Stimulated activated CD8-positive, alpha-beta memory T cell treated with anti-CD3 and anti-CD28 coated beads, Interleukin-7, amount 100 ng/mL, for 1 hour (primary cell): Measurements from ENCODE around the gene TMEM163.

Experiments used
- DNase-seq, 2 donors: peaks; one replicate each; pipeline ENCODE4 v3.0.0-alpha.2; 2020; ENCODE audit warnings: low read depth in 2 of 2

The TMEM163 gene

DNA sequence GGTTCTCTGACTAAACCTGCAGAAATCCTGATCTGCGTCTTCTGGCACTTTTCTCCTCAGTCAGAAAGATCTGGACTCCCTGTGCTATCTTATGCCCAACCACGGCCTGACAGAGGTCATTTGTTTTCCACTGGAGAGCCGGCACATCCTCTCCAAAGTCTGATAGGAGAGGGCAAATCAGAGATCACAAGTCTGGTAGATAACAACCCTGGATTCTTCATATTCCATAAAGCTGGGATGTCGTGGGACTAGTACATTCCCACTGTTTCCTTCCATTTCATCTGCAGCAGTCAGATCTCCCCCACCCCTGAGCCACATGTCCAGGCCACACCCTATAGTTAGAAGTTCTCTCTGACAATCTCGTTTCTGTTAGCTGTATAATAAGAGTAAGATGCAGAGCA lies 308.0 kb downstream of the TMEM163 start:
- no peak for DNase-seq

DNA sequence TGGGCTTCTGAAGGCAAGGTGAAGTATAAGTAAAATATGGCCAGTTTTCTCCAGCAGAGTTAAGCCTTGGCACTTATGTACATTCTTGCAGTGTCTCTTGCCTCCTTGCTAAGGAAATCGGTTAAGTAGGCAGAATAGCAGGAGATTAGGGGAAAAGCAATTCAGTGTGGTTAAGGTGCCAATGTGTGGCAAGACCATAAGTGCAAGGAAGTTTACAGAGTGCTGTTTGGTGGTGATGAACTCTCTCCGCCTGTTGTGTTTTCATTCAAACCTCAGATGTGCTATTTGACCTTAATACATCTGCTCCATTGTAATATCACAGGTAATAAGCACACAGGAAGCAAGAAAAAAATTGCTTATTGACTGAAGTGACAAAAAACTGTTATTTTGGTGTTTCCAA lies 308.8 kb downstream of the TMEM163 start:
- no peak for DNase-seq

DNA sequence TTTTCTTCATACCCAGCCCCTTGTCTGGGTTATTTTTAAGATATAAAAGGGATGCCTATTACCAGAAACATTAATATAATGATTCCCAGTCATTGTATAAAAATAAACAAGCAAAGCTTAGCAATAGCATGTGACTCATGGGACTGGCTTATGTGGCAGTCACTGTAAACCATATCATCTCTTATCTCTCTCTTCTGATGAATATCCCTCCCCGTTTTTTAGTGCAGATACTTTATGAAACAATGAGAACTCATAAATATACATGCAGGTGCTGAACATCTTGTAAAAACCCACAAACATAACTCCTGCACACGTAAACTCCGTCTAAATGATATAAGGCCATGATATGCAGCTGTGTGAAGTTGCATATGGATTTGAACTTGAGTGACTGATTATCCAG lies 310.0 kb downstream of the TMEM163 start:
- DNase-seq = no peak

DNA sequence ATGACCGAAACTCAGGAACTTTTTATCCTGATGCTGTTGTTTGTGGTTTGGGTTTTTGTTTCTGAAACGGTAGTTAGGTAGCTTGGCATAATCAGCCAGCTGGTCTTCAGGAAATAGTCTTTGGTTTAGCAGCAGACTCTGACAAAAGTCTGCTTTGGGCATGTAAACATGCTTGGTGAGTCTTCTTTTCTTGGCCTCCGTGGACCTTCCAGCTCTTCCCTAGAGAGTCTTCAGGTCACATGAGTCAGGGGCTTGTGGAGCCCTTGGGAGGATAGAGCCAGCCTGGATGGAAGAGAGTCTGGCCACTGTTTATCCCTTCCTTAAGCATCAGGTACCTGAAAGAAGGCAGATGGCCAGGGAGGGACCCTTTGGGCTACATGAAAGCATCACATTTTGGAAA lies 310.4 kb downstream of the TMEM163 start:
- no peak for DNase-seq

DNA sequence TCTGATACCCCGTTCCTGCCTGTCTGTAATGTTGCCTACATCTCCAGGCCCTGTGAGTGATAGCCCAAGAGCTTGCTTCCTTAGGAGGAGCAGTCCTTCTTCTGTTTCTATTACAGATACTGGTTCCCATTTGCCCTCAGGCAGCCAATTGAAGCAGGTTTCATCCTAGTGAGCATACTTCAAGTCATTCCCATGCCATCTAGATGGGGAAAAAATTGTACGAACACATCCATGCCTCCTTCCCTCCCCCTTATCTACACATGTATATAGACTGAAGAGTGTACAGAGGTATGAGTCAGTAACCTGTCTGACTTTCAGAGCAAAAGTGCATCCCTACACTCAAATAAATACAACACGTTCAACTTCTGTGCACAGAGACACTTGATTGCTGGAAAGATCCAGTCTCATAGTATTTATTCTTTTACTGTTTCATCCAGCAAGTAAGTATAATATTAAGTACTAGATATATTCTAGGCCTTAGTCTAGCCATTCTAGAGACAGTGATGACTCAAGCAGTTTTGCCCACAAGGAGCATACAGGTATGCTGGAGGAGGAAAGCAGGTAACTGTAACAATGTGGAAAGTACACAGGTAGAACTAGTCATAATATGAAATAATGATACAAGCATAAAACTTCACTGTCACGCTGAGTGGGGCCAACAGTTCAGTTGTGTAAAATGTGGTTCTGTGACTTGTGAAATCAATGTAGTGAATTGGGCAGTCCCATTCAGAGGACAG lies 311.5 kb downstream of the TMEM163 start:
- DNase-seq = no peak

DNA sequence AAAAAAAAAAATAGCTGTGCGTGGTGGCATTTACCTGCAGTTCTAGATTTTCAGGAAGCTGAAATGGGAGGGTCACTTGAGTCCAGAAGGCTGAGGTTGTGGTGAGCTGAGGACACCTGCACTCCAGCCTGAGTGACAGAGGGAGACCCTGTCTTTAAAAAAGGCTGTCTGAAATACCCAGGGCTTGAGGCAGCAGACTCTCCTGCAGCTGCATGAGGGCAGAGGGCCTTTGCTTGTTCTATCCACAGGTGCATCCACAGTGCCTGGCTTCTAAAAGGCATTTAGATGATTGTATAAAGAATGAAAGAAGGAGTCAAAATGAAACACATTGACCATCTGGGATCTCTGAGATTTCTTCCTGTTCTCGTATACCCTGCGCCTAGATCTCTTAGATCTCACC lies 312.1 kb downstream of the TMEM163 start:
- DNase-seq = no peak

DNA sequence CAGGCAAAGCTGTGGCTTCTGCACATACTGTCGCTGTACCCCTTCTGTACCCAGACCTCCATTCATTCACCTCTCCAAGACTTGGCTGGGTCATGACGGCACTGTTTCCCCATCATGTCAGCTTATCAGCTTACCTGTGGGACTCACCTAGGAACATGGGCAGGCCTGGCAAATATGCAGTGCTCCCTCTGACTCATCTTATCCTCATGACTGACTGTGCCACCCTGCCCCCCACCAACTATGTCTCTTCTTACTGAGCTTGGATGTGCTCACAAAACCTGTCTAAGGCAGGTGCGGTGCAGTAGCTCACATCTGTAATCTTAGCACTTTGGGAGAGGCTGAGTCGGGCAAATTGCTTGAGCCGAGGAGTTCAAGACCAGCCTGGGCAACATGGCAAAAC lies 312.5 kb downstream of the TMEM163 start:
- no peak for DNase-seq
